ENCODE data around the gene GABPA.
"Not testable (repeated sequence)": the region's sequence is repeated elsewhere in the genome, so short reads cannot be mapped to it uniquely, and the experiment has no call there.

The GABPA gene

DNA sequence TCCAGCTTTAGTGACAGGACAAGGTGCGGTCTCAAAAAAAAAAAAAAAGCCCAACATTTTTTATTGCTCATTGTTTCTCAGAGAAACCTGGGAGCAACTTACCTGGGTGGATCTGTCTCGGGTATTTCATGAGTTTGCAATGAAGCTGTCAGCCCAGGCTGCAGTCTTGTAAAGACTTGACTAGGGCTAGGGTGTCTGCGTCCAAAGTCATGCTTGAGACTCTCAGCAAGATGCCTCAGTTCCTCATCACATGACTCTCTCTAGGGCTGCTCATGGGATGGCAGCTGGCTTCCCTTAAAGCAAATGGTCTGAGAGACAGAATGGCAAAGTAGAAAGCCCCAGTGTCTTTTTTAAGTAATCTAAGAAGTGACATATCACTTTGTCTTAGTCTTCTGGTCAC lies 8.1 kb downstream of the GABPA start:
- DNase-seq (ENCODE audit: low read depth): no peak

DNA sequence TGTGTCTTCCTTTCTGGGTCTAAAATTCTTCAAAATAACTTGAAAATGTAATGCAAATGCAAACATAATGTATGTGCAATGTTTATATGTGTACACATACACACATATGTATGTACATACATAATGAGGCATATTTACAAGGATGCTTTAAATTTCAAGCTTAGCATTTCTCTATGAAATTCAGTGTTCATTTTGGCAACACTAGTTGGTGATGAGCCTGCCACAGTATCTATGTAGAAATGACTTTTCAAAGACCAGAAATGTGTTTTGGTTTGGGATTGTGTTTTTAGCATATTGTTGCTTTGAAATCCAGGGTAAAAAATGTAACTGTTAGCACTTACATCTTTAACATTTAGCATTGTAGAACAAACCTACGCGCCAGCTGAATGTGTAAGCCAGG lies 10.1 kb downstream of the GABPA start:
- DNase-seq (ENCODE audit: low read depth): no peak

DNA sequence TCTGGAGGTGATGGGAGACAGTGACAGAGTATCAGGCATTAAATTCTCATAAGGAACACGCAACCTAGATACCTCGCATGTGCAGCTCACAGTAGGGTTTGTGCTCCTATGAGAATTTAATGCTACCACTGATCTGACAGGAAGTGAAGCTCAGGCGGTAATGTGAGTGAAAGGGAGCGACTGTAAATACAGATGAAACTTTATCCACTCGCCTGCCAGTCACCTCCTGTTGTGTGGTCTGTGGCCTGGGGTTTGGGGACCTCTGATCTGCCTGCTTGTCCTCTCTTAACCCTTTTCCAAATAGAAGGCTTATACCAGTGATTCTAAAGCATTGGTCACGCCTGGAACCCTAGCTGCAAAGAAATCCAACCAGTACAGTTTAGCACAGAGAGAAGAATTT lies 15.3 kb downstream of the GABPA start:
- no peak for DNase-seq (ENCODE audit: low read depth)

DNA sequence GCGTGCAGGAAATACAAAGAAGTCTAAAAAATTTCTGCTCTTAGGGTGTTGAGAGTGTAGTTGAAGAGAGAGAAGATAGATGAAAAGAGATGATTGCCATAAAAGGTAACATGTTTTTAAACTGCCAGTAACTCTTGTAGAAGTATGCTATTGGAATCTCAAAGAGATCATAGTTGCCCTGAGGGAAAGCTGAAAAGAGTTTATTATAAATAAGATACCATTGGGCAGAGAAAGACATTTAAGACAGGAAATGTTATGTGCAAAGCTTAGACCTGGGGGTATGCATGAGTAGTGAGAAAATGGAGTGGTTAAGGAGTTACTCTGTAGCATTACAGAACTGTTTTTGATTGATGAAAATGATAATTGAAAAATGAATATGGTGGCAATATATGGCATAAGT lies 17.6 kb downstream of the GABPA start:
- DNase-seq (ENCODE audit: low read depth): no peak

DNA sequence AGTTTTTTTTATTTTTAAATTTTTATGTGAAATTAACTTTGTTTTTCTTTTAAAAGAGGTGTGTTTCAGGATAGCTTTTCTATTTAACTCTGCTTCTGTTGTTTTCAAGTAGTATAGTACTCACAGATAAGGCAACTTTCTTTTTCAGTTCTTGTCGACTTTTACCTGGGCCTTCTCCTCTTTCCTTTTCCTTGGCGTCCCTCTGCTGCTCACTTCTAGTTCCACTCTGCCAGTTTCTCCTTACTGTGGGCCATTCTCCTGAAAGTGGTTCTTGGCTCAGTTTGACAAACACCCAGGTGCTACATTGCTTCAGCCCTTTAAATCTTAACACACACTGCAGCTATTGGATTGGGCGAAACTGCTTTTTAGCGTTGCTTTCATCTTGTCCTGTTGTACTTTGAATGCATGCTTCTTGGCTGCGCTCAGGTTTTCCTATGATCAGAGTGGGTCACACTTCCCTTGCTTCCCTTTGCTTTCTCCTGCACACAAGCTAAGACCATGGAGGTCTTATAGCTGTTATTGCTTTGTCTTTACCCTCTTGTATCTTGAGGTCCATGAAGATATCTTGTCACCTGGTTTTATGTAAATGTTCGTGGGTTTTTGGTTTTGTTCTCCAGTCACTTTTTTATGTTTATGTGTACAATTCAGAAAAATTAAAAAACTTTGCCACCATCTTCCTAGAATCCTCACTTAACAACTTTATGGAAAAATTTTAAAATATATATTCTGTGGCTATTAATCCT lies 21.6 kb downstream of the GABPA start:
- DNase-seq (ENCODE audit: low read depth): no peak

DNA sequence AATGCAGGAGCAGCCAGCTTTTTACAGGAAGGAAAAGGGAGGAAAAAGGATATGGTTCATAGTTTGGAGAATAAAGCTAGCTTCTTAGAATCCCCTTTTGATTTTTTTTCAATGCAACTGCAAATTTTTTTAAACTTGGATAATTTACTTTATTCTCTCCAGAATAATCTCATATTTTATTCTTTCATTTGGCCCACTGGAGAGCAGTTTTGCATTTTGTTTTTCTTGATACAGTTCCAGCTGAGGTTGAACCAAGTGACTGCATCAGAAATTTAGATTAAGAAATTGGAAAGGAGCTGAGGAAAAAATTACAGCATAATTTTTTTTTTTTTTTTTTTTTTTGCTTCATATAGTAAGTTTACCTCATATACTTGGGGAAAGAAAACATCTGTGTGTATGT lies 22.8 kb downstream of the GABPA start:
- DNase-seq (ENCODE audit: low read depth): no peak

DNA sequence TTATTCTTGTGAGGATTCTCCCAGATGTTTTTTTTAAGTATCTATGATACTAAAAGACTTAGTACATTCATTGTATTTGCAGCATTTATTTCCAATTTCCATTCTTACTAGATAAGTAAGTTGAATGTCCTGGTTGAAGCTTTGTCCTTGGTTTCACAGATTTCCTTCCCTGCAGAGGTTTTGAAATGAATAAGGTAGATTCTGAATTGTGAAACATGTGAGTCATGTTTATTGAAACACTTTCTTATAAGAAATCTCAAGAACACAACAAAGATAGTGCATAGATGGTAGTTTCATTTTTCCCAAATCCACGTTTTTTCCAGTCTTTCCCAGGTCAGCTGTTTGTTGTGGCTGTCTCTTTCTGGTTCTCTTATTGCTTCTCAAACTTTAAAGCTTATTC lies 24.8 kb downstream of the GABPA start:
- no peak for DNase-seq (ENCODE audit: low read depth)

DNA sequence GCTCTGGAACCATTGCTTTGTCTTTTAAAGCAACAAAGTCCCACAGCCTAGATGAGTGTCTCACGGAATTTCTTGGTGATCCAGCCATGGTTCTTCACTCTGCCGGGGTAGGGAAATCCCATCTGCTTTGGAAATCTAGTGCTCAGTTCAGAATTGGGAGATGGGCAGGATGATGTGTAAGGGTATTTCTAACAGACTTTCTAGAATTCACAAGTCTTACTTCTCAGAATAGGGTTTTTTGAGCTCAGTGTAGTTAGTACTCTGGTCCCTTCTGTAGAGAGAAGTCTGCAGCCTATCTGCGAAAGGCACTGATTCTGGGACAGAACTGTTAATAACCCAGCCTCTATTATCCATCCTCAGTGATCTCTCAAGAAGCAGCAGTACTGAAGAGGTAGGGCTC lies 25.3 kb downstream of the GABPA start:
- DNase-seq (ENCODE audit: low read depth): no peak

DNA sequence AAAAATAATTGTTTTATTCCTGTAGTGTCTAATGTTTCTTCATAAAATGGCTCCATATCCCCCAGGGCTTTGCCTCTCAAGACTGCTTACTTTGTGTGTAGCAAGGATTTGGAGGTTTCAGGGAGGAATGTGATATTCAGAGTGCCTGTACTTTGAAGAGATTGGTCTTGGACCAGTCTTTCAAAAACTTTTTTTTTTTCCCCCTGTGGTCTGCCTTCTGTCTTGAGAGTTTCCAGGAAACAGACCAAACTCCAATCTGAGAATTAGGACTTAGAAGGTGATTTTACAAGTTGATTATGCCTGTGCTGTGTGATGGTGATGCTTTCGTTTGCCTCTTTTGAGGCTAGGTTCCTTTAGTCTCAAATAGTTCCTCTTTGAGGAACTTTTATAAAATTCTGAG lies 25.9 kb downstream of the GABPA start:
- no peak for DNase-seq (ENCODE audit: low read depth)

DNA sequence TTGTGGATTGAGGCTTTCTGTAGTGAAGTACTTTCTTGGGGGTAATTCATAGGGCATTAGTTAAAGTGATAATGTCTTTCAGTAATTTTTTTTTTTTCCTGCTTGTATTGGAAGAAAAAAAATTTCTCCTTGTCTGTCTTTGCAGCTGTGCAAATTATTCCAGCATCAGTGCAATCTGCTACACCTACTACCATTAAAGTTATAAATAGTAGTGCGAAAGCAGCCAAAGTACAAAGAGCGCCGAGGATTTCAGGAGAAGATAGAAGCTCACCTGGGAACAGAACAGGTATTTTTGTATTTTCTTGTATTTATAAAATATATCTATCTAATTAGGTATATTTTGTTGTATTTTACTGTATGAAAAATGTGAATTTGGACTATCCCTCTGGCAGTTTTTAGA lies 29.3 kb downstream of the GABPA start:
- no peak for DNase-seq (ENCODE audit: low read depth)

DNA sequence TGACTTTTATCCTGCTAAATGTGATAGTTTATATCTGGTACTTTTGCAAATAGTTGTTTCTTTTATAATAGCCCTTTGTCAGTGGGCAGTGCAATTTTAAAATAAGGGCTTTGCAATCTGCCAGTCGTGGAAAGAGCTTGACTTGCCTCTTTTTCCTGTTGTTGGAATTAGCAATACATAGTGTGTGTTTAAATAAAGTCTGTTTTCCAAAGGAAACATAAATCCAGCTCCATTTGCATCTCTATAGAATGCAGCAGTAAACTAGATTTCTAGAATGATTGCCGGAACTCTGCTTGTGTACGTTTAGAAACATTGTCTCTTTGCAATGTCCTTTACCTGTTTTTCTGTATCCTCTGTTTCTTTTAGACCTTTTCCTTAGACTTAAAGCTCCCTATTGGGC lies 33.1 kb downstream of the GABPA start:
- DNase-seq (ENCODE audit: low read depth): no peak

DNA sequence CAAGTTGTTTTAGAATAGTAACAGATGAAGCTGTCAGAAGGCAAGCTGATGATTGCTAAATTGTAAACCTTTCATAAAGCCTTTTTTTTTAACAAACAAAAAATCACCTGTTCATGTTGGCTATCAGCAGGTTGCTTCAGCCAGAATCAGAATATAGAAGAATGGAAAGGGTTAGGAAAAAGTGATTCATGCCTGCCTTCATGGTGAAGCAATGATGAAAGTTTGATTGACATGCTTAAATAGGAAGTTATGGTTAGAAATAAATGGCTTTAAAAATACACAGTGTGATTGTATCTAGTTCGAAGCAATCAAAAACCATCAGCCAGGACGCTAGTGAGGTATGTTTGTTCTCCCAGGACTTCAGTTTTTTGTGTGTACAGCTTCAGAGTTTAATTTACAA lies 37.9 kb downstream of the GABPA start:
- DNase-seq (ENCODE audit: low read depth): no peak

DNA sequence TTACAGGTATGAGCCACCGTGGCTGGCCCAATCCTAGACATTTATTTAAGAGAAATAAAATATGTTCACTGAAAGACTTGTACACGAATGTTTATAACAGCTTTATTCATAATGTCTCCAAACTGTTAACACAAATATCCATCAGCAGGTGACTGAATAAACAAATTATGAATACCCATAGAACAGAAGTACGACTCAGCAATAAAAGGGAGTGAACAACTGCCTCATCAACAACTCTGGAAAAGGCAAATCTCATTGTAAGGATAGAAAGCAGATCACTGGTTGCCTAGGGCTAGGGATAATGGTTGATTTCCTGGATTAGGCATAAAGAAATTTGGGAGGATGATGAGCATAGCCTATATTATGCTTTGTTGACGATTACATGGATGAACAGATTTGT lies 41.7 kb downstream of the GABPA start:
- DNase-seq (ENCODE audit: low read depth): no peak

DNA sequence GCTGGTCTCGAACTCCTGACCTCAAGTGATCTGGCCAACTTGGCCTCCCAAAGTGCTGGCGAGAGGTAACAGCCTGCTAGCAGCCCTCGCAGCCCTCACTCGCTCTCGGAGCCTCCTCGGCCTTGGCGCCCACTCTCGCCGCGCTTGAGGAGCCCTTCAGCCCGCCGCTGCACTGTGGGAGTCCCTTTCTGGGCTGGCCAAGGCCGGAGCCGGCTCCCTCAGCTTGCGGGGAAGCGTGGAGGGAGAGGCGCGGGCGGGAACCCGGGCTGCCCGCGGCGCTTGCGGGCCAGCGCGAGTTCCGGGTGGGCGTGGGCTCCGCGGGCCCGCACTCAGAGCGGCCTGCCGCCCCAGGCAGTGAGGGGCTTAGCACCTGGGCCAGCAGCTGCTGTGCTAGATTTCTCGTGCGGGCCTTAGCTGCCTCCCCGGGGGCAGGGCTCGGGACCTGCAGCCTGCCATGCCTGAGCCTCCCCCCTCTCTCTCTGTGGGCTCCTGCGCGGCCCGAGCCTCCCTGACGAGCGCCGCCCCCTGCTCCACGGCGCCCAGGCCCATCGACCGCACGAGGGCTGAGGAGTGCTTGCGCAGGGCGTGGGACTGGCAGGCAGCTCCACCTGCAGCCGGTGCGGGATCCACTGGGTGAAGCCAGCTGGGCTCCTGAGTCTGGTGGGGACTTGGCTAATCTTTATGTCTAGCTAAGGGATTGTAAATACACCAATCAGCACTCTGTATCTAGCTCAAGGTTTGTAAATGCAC lies 43.5 kb downstream of the GABPA start:
- DNase-seq (ENCODE audit: low read depth): not testable (repeated sequence)

DNA sequence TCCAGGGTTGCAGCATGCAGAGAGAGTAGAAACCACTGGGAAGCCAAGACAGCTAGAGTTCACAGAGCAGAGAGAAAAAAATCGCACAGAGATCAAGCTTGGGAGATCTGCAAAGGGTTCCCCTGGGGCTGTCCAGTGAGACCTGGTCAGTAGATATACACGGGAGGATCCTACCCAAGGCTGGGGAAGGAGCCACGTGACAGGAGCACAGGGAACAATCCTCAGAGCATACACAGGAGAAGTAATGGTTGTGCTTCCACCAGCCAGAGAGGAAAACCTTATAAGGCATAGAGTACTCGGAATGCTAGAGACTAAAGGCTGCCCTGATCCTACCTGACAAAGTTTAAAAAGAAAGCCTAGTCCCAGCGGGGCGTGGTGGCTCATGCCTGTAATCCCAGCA lies 53.9 kb downstream of the GABPA start:
- no peak for DNase-seq (ENCODE audit: low read depth)

DNA sequence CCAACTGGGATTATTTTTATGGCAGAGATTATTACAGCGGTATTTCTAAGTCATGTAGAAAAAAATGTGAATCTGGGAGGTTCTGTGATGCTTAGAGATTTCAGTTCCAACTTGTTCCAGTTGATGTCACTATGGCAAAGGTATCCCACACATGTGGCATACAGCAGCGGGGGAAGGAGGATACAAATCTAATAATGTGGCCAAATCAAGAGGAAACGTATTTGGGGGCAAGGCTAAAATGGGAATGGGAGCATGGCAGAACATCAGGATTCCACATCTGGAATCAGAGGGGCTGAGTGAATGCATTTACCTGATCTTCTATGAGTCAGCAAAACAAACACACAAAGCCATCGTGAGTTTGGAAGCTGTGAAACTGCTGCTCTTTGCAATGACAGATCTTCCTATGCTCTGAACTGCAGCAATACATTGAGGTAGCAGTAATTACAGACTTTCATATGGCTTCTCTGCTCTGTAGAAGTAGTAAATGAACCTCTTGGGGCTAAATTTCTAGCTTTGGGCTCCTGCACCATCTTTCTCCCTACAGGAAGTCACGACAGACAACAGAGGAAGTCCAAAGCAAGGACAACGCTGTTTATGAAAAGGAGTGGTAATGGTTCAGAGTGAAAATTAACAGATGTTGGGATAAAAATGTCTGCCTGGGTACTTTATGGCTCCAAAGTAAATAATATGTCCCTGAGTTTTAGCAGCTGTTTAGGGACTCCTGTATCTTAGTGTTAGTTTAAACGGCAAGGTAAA lies 55.5 kb downstream of the GABPA start:
- DNase-seq (ENCODE audit: low read depth): no peak

DNA sequence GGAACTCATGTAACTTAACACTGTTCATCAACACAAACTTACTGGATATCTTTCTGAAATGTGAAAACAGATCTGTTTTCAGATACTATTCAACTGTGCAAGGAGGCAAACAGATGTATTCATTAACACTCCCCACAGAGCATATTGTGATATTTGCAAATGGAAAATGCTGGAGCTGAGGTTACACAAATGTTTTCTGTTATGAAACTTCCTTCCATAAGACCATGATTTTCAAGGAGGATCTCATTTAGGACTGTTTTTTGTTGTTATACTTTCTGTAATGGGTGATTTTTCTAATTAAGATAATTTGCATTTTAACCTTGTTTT lies 56.1 kb downstream of the GABPA start:
- no peak for DNase-seq (ENCODE audit: low read depth)

DNA sequence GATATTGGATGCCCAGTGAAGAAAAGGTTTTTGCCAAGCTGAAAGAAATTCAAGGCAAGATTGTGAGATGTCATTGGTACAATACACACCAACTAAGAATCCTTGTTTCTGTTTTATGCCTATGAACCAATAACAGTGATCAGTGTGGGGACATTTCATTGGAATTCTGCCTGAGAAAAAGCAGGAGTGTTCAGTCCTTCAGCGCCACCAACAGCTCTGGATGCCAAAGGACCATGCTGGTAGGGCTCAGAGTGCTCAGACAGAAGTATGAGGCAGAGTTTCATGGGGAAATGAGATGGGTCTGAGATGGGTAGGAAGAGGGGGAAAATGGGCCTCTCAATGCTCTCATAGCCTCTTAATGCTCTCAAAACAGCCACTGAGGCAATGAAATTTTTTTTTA lies 56.5 kb downstream of the GABPA start:
- no peak for DNase-seq (ENCODE audit: low read depth)

DNA sequence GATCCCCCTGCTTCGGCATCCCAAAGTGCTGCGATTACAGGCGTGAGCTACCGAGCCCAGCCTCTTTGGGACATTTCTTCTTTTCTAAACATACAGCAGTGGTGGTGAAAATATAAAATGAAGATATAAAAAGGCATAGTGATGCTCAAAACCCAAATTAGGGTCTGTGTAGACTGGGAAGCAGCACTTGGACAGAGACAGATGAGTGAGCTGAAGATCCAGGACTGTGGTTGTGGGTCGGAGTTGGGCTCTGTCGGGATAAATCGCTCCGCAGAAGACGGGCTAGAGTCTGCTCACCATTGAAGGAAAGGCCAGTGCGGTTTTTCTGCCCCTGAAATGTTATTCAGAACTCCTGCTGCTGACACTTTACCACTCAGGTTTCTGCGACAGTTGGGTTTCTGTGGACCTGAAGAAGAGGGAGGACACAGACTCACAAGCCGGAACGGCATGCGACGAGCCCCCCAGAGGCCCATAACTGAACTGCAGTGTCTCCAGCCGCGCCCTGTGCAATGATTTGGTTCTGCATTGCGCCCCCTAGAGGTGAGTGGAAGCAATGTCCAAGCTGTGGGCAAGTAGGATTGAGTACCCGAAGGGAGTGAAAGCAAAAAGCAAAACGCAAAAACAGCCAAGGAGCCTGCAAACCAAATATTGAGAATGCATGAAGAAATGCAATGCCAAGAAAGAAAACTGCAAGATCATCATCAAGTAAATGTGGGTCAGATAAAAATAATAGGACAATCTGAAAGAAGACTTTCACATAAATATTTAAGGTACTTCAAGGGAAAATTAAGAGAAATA lies 66.6 kb downstream of the GABPA start:
- peak; percentile 62 for DNase-seq (ENCODE audit: low read depth)

DNA sequence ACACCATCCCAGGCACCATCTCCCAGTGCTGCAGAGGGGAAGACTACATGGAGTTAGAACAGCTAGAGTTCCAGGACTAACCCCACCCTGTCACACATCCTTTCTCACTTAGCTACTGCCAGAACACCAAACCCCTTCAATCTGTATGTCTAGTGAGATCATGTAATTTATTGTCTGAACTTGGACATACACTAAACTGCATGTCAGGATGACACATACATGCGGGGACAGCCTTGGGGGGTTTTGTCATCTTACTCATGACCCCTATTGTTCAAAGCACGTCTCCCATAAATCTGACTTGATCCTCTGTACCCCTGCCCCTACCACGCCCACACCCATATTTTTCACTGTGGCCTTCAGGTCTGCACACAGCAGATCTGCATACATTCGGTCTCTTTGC lies 71.3 kb downstream of the GABPA start:
- no peak for DNase-seq (ENCODE audit: low read depth)

DNA sequence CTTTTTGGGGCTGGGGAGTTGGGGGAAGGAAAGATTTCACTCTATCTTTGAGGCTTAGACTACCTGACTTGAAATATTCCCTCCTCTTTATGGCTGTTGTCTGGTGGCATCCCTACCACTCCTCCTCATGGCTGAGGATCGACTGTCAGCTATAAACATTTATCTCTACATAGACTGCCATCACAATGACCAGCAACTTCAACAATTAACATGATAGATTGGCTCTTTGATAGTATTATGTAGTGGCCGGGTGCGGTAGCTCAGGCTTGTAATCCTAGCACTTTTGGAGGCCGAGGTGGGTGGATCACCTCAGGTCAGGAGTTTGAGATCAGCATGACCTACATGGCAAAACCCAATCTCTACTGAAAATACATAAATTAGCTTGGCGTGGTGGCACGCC lies 72.4 kb downstream of the GABPA start:
- no peak for DNase-seq (ENCODE audit: low read depth)

DNA sequence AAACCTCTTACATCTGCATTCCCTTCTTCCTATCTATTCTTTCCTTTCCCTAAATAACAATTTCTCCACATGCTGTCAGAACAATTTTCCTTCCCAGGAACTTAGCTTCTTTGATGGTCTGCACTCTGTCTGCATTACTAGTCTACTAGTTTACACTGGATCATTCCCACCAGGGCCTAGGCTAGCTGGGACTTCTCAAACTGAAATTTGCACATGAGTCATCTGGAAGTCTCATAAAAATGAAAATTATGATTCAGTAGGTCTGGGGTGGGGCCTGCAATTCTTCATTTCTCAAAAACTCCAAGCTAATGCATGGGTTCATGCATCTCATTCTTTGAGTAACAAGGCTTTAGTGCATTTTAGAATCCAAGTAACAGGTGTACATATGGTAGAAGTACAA lies 74.2 kb downstream of the GABPA start:
- DNase-seq (ENCODE audit: low read depth): no peak

DNA sequence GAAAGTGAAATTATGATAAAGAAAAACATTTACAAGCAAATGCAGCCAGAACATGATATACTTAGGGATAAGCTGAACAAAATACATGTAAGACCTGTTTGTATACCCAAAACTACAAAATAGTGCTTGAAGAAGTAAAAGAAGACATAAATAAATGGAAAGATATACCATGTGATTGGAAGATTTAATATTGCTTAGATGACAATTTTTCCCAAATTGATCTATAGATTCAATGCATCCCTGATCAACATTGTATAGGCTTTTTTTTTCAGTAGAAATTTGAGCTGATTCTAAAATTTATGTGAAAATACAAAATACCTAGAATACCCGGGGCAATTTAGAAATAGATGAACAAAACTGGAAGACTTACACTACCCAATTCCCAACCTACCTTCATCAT lies 76.4 kb downstream of the GABPA start:
- no peak for DNase-seq (ENCODE audit: low read depth)
